WTC11 (cell line): ENCODE measurements around the gene TGM4.
"Not testable (repeated sequence)": the region's sequence is repeated elsewhere in the genome, so short reads cannot be mapped to it uniquely, and the experiment has no call there.

Source experiments
- CREB1 ChIP-seq: sonication (generic); formaldehyde crosslinking; IDR thresholded peaks from 2 replicates; pipeline ENCODE4 v1.8.0; 2023; ENCODE audit warnings: mild to moderate bottlenecking, missing genetic modification reagents
- KAT7 ChIP-seq: sonication (generic); formaldehyde crosslinking; IDR thresholded peaks from 2 replicates; pipeline ENCODE4 v1.8.1; 2023; ENCODE audit warnings: missing genetic modification reagents, mild to moderate bottlenecking, borderline replicate concordance
- TF ChIP-seq, protein P1 (sequence below): fragments of 200-600 bp; IDR thresholded peaks from 2 replicates; pipeline ENCODE4 v1.8.0; 2022; ENCODE audit warnings: antibody characterized with exemption

DNA sequence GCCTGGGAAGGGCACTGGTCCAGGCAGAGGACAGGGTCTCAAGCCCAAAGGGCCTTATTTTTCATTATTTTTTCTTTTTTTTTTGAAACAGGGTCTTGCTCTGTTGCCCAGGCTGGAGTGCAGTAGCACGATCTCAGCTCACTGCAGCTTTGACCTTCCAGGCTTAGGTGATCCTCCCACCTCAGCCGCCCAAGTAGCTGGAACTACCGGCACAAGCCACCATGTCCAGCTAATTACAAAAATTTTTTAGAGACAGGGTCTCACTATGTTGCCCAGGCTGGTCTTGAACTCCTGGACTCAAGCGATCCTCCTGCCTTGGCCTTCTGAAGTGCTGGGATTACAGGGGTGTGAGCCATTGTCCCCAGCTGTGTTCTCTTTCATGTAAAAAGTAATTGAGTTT lies 75.4 kb downstream of the TGM4 start:
- TF ChIP-seq KAT7 (CRISPR knock-in tag); CREB1: not testable (repeated sequence)
- TF ChIP-seq, protein P1, sequence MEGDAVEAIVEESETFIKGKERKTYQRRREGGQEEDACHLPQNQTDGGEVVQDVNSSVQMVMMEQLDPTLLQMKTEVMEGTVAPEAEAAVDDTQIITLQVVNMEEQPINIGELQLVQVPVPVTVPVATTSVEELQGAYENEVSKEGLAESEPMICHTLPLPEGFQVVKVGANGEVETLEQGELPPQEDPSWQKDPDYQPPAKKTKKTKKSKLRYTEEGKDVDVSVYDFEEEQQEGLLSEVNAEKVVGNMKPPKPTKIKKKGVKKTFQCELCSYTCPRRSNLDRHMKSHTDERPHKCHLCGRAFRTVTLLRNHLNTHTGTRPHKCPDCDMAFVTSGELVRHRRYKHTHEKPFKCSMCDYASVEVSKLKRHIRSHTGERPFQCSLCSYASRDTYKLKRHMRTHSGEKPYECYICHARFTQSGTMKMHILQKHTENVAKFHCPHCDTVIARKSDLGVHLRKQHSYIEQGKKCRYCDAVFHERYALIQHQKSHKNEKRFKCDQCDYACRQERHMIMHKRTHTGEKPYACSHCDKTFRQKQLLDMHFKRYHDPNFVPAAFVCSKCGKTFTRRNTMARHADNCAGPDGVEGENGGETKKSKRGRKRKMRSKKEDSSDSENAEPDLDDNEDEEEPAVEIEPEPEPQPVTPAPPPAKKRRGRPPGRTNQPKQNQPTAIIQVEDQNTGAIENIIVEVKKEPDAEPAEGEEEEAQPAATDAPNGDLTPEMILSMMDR = not testable (repeated sequence)
